Measurements from ENCODE around the gene PALM3. TPM values are rescaled to one million over a fixed set of nuclear protein-coding genes. Genes with fewer than 3 reads are reported as not detected.
"Not testable (repeated sequence)": the region's sequence is repeated elsewhere in the genome, so short reads cannot be mapped to it uniquely, and the experiment has no call there.

Gene PALM3
- total RNA-seq, 1 donor from 2014 or later: 24.1 TPM

DNA sequence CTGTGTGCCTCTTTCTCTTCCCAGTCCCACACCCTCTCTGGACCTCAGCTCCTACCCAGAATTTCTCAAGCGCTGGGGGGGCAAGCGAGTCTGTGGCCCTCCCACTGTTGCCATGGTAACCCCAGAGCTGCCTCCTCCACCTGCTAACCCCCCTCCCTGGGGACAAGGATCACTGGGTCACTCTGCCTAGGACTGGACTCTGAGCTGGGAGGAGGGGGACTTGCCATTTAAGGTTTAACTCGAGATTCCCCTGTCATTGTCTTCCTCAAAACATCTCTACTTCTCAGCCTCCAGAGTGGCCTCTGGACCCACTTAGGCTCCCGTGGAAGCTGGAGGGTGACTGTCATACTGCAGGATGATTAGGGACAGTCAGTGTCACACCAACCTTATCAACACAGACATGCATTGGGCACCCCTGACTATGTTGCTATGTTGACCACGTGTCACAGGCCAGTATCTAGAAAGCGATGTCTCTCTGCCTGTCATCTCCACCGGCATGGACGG, 2.2 kb downstream of the PALM3 start:
- no peak for DNase-seq (ENCODE audit: low spot score)

DNA sequence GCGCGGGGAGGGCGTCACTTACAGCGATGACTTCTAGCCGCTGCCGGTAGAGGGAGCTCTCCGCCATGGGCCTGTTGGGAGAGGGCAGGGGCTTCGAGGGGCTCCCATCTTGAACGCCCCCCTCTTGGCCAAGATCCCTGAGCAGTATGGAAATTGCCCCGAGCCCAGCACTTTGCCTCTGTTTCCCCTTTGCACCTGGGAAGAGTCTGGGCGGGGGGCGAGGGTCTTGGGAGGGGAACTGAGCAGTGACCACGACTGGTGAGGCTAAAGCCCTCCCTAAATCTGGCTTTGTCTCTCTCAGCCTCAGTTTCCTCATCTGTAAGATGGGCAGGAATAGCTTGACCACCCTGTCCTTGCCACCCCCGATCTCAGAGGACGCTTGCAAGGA, 2.8 kb downstream of the PALM3 start:
- DNase-seq (ENCODE audit: low spot score): no peak

DNA sequence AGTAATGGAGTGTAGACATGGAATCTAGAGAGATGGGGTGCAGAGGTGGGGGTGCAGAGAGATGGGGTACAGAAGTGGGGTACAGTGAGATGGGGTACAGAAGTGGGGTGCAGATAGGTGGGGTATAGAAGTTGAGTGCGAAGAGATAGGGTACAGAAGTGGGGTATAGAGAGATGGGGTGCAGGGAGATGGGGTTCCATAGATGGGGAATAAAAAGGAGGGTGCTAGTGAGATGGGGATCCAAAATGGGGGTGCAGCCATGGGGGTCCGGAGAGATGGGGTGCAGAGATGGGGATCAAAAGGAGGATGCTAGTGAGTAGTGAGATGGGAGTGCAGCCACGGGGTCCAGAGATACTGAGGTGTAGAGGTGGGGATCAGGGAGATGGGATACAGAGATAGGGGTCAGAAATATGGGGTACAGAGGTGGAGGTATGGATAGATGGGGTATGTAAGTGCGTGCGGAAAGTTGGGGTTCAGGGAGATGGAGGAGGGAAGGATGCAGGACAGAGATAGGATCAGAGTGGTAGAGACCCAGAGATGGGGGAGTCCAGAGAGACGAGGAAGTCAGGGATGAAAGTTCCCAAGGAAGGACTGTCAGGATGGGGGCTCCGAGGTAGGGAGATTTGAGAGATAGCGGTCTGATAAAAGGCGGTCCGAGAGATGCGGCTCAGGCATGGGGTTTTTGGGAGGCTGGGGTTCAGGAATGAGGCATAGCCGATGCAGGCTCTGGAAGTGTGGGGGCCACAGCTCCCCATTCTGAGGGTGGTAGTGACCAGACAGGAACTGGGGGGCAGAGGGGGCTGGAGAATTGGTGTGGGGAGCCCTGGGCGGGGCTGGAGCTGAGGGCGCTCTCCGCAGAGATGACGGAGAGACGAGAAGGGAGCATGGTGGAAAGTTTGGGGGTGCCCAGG, 3.4 kb downstream of the PALM3 start:
- DNase-seq (ENCODE audit: low spot score): no peak

DNA sequence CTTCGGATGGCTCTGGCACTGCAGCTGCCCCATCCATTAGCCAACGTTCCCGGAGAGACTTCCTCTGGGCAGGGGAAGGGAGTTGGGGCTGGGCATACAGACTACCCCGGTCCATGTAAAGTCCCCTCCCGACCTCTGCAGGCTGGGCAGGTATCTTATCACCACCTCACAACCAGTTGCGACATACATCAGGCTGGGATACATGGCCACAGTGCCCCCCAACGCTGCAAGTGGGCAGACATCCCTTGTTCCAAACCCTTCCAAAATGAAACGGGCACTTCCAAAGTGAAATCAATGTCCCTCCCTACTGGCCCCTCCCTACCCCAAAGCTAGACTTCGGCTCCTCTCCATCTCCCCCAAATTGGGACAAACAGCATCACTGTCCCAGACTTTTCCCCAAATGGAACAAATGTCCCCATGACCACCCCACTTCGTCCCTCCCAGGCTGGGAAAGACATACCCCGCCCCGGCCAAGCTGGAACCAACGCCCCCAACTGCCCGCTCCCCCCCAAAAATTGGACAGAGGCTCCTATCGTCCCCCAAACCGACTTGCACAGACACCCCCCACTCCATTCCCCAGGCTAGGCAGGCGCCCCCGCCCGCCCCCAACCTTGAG, 5.0 kb downstream of the PALM3 start:
- no peak for DNase-seq (ENCODE audit: low spot score)

DNA sequence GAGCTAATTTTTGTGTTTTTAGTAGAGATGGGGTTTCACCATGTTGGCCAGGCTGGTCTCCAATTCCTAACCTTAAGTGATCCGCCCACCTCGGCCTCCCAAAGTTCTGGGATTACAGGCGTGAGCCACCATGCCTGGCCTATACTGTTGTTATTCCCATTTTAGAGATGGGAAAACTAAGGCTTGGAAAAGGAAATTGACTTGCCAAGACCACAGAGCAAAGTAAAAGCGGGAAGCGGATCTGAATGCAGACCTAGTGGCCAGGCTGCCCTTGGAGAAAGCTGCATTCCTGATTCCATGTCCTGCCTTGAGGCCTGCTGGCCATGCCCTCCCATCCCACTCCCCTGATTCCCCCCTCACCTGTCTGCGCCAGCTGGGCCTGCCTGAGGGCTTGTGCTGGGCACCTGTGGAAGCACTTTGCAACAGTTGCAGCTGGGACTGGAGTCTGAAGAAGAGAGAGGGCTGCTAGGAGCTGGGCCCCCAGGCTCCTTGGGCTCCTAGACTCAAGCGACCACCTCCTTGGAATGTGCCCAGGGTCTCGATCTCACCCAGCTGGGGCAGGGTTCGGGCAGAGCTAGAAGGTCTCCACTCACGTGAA, 5.7 kb downstream of the PALM3 start:
- DNase-seq (ENCODE audit: low spot score): no peak

DNA sequence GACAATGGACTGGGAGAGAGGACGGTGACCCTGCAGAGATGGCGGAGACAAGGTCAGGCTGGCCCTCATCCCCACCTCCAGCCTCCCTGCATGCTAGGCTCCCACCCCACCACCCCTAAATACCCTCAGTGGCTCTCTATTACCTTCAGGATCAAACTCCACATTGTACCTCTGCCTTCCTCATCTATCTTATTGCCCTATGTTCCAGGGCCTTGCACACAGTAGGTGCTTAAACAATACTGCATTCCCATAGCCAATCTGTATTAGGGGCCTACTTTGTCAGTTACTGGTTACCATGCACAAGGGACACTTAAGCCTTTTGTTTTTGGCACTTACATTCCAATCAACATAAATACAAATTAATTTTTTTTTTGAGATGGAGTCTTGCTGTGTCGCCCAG, 6.5 kb downstream of the PALM3 start:
- DNase-seq (ENCODE audit: low spot score): no peak

DNA sequence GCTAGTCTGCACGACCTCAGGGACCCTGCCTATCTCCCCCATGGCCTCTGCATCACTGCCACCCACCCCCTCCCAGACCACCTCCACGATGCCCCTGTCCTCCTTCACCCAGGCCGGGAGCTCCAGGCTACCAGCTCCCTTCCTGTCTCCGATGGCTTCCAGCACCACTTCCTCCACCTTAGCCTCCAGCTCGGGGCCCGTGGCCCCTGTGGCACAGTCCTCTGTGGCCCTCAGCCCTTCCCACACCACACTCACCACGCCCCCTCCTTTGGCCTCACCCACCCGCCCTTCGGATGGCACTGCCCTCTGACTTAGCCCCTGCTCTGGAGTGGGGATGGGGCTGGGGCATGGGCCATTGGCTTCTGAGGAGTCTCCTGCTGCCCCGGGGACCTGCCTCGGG, 7.2 kb downstream of the PALM3 start:
- no peak for DNase-seq (ENCODE audit: low spot score)

DNA sequence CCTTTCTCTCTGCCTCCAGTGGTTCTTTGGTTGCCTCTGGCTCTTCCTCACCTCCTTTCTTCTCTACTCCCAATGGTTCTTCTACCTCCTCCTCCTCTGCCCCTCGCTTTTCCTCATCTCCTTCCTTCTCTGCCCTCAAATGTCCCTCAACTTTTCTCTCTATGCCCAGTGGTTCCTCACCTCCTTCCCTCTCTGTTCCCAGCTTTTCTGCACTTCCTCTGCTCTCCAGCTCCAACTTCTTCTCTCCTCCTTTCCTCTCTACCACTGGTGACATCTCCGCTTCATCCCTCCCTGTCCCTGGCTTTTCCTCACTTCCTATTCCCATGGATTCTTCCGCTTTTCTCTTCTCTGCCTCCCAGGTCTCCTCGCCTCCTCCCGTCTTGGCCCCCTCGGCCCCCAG, 7.8 kb downstream of the PALM3 start:
- DNase-seq (ENCODE audit: low spot score): no peak

DNA sequence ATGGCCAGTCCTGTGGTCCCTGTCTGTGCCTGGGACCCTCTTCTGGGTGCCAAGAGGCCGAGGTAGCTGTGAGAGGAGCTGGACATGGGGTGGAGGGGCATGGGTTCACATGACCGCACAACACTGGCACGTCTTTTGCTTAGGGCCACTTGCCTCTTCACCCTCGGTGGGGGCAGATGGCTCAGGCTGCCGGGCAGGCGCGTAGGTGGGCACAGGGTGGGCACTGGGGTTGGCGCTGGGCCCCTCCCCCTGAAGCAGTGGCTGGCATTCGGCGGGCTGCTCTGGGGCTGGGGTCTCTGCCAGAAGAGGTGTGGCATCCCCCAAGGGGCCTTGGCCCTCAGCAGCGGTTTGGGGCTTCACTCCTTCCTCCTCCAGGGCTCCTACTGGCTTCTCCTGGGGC, 8.4 kb downstream of the PALM3 start:
- DNase-seq (ENCODE audit: low spot score): no peak

DNA sequence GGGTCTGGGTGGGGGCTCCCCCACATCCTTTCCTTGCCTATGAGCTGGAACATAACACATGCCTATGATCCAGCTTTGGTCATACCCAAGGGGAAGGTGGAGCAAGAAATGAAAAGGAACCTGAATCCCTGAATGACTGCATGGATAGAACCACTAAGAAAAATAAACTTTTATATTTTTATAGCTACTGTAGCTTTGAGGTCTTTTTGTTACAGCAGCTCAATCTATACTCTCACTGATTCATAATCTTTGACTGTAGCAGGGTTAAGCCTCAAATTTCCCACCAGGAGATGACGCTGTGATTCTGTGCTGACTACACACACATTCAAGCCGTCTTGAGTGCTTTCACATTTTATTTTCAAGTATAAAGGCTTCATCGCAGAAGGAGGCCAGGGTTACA, 8.8 kb downstream of the PALM3 start:
- no peak for DNase-seq (ENCODE audit: low spot score)

DNA sequence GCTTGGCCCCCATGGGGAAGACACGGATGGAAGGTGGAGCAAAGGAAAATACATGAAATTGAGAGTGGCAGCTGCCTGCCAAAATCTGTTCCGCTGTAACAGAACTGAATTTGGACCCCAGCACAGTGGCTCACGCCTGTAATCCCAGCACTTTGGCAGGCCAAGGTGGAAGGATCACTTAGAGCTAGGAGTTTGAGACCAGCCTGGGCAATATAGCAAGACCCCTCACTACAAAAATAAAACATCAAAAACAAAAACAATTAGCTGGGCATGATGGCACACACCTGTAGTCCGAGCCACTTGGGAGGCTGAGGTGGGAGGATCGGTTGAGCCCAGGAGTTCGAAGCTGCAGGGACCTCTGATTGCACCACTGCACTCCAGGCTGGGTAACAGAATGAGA, 9.4 kb downstream of the PALM3 start:
- DNase-seq (ENCODE audit: low spot score): no peak

DNA sequence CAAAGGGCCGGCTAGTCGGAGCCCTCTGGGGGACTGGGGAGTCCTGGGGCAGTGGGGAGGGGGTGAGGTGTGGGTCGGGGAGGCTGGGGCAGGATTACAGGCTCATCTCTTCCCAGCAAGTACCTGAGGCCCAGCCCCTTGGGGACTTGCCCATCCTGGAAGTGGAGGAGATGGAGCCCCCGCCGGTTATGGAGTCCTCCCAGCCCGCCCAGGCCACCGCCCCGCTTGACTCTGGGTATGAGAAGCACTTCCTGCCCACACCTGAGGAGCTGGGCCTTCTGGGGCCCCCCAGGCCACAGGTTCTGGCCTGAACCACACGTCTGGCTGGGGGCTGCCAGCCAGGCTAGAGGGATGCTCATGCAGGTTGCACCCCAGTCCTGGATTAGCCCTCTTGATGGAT, 9.9 kb downstream of the PALM3 start:
- DNase-seq (ENCODE audit: low spot score): no peak

DNA sequence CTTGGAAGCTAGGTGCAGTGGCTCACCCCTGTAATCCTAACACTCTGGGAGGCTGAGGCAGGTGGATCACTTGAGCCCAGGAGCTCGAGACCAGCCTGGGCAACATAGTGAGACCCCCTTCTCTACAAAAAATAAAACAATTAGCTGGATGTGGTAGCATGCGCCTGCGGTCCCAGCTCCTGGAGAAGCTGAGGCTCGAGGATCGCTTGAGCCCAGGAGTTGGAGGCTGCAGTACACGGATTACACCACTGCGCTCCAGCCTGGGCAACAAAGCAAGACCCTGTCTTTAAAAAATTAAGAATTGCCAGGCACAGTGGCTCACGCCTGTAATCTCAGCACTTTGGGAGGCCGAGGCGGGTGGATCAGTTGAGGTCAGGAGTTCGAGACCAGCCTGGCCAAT, 10.9 kb downstream of the PALM3 start:
- DNase-seq (ENCODE audit: low spot score): not testable (repeated sequence)

DNA sequence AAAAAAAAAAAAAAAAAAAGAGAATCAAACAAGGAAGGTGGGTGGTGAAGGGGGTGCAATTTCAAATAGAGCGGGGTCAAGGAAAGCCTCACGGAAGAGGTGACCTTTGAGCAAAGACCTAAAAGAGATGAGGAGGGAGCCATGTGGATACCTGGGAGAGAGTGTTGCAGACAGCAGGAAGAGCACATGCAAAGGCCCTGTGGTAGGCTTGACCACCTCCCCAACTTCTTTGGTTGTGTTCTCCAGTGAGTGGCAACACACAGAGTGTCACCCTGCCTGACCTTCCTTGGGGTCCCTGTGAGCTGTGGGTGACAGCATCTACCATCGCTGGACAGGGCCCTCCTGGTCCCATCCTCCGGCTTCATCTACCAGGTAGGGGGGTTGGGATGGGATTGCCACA, 11.4 kb downstream of the PALM3 start:
- no peak for DNase-seq (ENCODE audit: low spot score)

DNA sequence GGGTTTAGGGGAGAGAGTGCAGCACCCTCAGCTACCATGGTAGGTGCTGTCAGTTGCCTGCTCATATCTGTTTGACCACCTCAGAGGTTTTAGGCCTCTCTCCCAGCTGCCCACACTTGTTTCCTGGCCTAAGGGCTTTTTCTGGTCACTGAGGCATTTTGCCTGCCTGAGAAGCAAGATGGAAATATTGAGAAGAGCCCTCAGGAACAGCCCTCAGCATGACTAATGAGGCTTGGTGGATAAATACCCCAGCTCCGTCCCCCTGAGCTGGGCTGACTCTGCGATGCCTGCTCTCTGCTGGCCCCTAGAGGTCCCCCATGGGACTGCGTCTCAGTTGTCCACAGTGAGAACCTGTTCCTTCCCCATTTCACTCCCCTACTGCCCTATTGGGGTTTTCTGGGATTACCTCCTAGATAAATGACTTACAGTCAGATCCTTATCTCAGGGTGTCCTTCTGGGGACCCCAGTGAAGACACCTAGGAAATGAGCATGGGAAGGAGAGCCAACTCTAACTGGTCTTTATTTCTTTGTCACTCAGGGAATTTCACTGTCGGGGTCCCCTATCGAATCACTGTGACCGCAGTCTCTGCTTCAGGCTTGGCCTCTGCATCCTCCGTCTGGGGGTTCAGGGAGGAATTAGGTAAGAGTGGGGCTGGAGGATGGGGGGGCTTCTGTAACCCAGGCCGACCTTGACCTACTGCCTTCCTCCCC, 13.3 kb downstream of the PALM3 start:
- no peak for DNase-seq (ENCODE audit: low spot score)

DNA sequence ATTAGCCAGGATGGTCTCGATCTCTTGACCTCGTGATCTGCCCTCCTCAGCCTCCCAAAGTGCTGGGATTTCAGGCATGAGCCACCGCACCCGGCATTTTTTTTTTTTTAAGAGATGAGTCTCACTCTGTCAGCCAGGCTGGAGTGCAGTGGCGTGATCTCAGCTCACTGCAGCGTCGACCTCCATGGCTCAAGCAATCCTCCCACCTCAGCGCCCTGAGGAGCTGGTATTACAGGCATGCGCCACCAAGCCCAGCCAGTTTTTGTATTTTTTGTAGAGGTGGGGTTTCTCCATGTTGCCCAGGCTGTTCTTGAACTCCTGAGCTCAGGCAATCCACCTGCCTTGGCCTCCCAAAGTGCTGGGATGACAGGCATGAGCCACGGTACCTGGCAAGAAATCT, 14.0 kb downstream of the PALM3 start:
- DNase-seq (ENCODE audit: low spot score): not testable (repeated sequence)

DNA sequence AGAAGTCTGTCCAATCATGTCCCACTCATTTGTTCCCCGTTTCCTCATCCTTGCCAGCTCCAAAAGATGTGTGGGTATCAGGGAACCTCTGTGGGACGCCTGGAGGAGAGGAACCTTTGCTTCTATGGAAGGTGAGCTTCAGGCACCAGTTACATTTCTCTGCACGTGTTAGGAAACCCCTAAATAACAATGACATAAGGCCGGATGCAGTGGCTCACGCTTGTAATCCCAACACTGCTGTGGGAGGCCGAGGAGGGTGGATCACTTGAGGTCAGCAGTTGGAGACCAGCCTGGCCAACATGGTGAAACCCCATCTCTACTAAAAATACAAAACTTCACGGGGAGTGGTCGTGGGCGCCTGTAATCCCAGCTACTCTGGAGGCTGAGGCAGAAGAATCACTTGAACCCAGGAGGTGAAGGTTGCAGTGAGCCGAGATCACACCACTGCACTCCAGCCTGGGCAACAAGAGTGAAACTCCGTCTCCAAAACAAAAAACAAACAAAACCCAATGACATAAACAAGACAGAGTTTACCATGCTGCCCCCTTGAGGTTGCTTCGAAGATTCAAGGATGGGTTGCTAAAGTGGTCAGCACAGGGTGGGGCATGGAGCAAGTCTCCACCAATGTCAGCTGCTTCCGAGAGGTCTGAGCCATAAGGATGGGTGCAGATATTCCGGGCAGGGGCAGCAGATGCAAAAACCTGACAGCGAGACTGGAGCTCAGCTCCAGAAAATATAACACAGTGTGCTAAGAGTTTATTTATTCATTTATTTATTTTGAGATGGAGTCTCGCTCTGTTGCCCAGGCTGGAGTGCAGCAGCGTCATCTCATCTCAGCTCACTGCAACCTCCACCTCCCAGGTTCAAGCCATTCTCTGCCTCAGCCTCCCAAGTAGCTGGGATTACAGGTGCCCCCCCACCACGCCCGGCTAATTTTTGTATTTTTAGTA, 18.9 kb downstream of the PALM3 start:
- not testable (repeated sequence) for DNase-seq (ENCODE audit: low spot score)

DNA sequence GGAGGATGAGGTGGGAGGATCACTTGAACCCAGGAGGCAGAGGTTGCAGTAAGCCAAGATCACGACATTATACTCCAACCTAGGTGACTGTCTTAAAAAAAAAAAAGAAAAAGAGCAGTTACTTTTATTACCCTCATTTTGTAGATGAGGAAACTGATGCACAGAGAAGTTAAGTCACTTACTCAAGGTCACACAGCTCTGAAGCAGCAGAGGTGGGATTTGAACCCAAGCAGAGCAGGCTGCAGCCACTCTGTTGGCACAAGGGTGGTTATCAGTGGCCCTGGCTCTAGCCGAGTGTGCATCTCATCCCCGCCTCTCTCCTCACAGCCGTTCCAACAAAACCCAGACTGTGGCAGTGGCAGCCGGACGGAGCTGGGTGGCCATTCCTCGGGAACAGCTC, 22.7 kb downstream of the PALM3 start:
- DNase-seq (ENCODE audit: low spot score): no peak

DNA sequence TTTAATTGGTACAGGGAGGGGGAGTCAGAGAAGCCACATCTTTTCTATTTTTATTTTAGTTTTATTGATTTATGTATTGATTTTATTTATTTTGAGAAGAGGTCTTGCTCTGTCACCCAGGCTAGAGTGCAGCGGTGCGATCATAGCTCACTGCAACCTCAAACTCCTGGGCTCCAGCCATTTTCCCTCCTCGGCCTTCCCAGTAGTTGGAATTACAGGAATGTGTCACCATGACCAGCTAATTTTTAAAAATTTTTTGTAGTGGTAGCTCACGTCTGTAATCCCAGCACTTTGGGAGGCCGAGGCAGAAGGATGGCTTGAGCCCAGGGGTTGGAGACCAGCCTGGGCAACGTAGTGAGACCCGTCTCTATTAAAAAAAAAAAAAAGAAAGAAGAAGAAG, 26.2 kb downstream of the PALM3 start:
- no peak for DNase-seq (ENCODE audit: low spot score)

DNA sequence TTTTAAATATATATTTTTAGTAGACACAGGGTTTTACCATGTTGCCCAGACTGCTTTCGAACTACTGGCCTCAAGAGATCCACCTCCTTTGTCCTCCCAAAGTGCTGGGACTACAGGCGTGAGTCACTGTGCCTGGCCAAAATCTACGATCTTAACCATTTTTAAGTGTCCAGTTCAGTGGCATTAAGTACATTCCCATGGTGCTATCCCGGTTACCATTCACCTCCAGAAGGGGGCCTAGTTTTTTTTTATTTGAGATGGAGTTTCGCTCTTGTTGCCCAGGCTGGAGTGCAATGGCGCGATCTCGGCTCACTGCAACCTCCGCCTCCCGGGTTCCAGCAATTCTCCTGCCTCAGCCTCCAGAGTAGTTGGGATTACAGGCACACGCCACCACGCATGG, 26.7 kb downstream of the PALM3 start:
- DNase-seq (ENCODE audit: low spot score): not testable (repeated sequence)

DNA sequence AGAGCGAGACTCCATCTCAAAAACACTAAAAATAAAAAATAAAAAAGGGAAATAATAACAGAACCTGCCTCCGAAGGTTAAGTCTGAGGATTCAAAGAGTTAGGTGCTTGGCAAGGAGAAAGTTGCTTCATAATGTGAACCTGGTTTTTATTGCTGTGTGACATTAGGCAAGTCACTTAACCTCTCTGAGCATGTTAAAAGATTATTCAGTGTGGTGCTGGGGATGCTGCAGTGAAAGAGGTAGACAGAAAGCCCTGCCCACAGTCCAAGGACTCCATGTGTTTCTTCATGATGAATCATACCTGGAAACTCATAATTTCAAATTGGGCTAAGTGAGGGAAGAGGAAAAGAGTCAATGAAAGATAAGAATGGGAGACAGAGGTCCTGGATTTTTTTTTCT, 27.9 kb downstream of the PALM3 start:
- DNase-seq (ENCODE audit: low spot score): no peak
